ENCODE measurements around the gene CBLC.

GRCh38 chr19:44746616-44746945, 31.1 kb upstream of the CBLC start:
- no peak for TF ChIP-seq CTCF (IDR thresholded peaks at IDR 0.05)
- no peak for TF ChIP-seq ATF2 (CRISPR knock-in tag; IDR thresholded peaks at IDR 0.05; ENCODE audit: borderline replicate concordance, low read depth)
- TF ChIP-seq FOXK1 (CRISPR knock-in tag; IDR thresholded peaks at IDR 0.05), result no peak
- TF ChIP-seq, protein P1, sequence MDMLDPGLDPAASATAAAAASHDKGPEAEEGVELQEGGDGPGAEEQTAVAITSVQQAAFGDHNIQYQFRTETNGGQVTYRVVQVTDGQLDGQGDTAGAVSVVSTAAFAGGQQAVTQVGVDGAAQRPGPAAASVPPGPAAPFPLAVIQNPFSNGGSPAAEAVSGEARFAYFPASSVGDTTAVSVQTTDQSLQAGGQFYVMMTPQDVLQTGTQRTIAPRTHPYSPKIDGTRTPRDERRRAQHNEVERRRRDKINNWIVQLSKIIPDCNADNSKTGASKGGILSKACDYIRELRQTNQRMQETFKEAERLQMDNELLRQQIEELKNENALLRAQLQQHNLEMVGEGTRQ (CRISPR knock-in tag; IDR thresholded peaks at IDR 0.05), result no peak
- no peak for TF ChIP-seq ERG (CRISPR knock-in tag; IDR thresholded peaks at IDR 0.05)
- TF ChIP-seq ZNF121 (CRISPR knock-in tag; IDR thresholded peaks at IDR 0.05), result no peak
- TF ChIP-seq FOXJ3 (CRISPR knock-in tag; IDR thresholded peaks at IDR 0.05; ENCODE audit: borderline replicate concordance), result no peak
- no peak for TF ChIP-seq PRRX2 (CRISPR knock-in tag; IDR thresholded peaks at IDR 0.05)
- TF ChIP-seq NFYB (CRISPR knock-in tag; conservative IDR thresholded peaks at IDR 0.05; ENCODE audit: low read depth), result no peak
- TF ChIP-seq, protein P2, sequence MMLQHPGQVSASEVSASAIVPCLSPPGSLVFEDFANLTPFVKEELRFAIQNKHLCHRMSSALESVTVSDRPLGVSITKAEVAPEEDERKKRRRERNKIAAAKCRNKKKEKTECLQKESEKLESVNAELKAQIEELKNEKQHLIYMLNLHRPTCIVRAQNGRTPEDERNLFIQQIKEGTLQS (CRISPR knock-in tag; conservative IDR thresholded peaks at IDR 0.05), result no peak
- no peak for TF ChIP-seq NR2C2 (CRISPR knock-in tag; IDR thresholded peaks at IDR 0.05)
- no peak for TF ChIP-seq ATF1 (CRISPR knock-in tag; IDR thresholded peaks at IDR 0.05)
- no peak for TF ChIP-seq SP1 (CRISPR knock-in tag; conservative IDR thresholded peaks at IDR 0.05)
- no peak for TF ChIP-seq ZNF512 (CRISPR knock-in tag; IDR thresholded peaks at IDR 0.05; ENCODE audit: borderline replicate concordance)
